DND-41 (cell line): ENCODE results near the gene CA14.

Experiments
- CTCF ChIP-seq: IDR thresholded peaks from 2 replicates; pipeline ENCODE4 v1.5.1; 2012; ENCODE audit warnings: borderline replicate concordance, low read length, moderate library complexity, mild to moderate bottlenecking; ENCODE audit not compliant: poor library complexity, severe bottlenecking; ENCODE audit errors: extremely low read depth
- EZH2 ChIP-seq: IDR thresholded peaks from 3 replicates; pipeline ENCODE4 v1.6.1; 2012; ENCODE audit warnings: borderline replicate concordance, low read depth, mild to moderate bottlenecking, moderate library complexity, low read length, inconsistent platforms; ENCODE audit not compliant: severe bottlenecking

- no peak for TF ChIP-seq CTCF
- TF ChIP-seq EZH2, result no peak
These were observed 3.8 kb downstream of the CA14 start for GRCh38 chr1:150261367-150261766.
